CD14-positive monocyte (primary cell): ENCODE measurements around the gene CDC42BPB. TPM values are rescaled to one million over a fixed set of nuclear protein-coding genes. Genes with fewer than 3 reads are reported as not detected.

ENCODE experiments used
- DNase-seq, 3 donors: peaks; one replicate each; pipeline ENCODE4 v3.0.0-alpha.2; 2011 to 2022
- H2AFZ ChIP-seq: 2 replicates; pipeline ENCODE4 v1.6.0; 2012; ENCODE audit warnings: mild to moderate bottlenecking, low read depth, low read length, inconsistent platforms; ENCODE audit not compliant: insufficient read depth, poor library complexity, severe bottlenecking
- H3K27ac ChIP-seq, 2 donors: 1 replicate in 1 of 2; 2 replicates in 1 of 2; pipeline ENCODE4 v1.5.1; 2012 to 2013; ENCODE audit warnings: low read length in 2 of 2, control low read depth in 1 of 2, inconsistent platforms in 1 of 2, low read depth in 1 of 2, mild to moderate bottlenecking in 1 of 2
- H3K27me3 ChIP-seq, 2 donors: one replicate each; pipeline versions ENCODE4 v1.6.0 to v1.6.1; 2011 to 2013; ENCODE audit warnings: low read length in 2 of 2; ENCODE audit not compliant: control insufficient read depth in 2 of 2, insufficient read depth in 2 of 2
- H3K36me3 ChIP-seq, 2 donors: replicated peaks in 1 of 2; 1 replicate in 1 of 2; 2 replicates in 1 of 2; pipeline versions ENCODE4 v1.5.1 to v1.6.1; 2012 to 2013; ENCODE audit warnings: low read length in 2 of 2, control low read depth in 1 of 2, inconsistent platforms in 1 of 2, mild to moderate bottlenecking in 1 of 2; ENCODE audit not compliant: insufficient read depth in 2 of 2, control insufficient read depth in 1 of 2
- H3K4me1 ChIP-seq, 2 donors: 1 replicate in 1 of 2; 2 replicates in 1 of 2; pipeline versions ENCODE4 v1.5.1 to v1.6.1; 2012 to 2013; ENCODE audit warnings: low read length in 2 of 2, control low read depth in 1 of 2, inconsistent platforms in 1 of 2, mild to moderate bottlenecking in 1 of 2, moderate library complexity in 1 of 2; ENCODE audit not compliant: insufficient read depth in 2 of 2, control insufficient read depth in 1 of 2
- H3K4me2 ChIP-seq: replicated peaks from 2 replicates; pipeline ENCODE3; 2012; ENCODE audit warnings: low read length, moderate library complexity, mild to moderate bottlenecking; ENCODE audit not compliant: poor library complexity, severe bottlenecking; ENCODE audit errors: extremely low read depth
- H3K4me3 ChIP-seq, 3 experiments: fragments of 200-600 bp in 1 of 3; sonication (generic) in 1 of 3; replicated peaks in 1 of 3; 1 replicate in 2 of 3; 2 replicates in 1 of 3; pipeline ENCODE4 v1.5.1; 2011 to 2013; ENCODE audit warnings: low read length in 3 of 3, mild to moderate bottlenecking in 3 of 3, control low read depth in 2 of 3, low read depth in 2 of 3, inconsistent platforms in 1 of 3, moderate library complexity in 1 of 3
- H3K79me2 ChIP-seq: 2 replicates; pipeline ENCODE4 v1.6.0; 2012; ENCODE audit warnings: mild to moderate bottlenecking, control low read depth, inconsistent platforms, low read length, moderate library complexity; ENCODE audit not compliant: insufficient read depth
- H3K9ac ChIP-seq: 2 replicates; pipeline ENCODE4 v1.6.0; 2017; ENCODE audit warnings: low read length, mild to moderate bottlenecking; ENCODE audit not compliant: insufficient read depth, poor library complexity, severe bottlenecking
- H3K9me3 ChIP-seq, 2 donors: replicated peaks in 1 of 2; 1 replicate in 1 of 2; 2 replicates in 1 of 2; pipeline versions ENCODE4 v1.5.1 to v1.6.1; 2012 to 2013; ENCODE audit warnings: low read length in 2 of 2, control low read depth in 1 of 2; ENCODE audit not compliant: control insufficient read depth in 1 of 2, insufficient read depth in 1 of 2
- H4K20me1 ChIP-seq: 2 replicates; pipeline ENCODE4 v1.6.0; 2012; ENCODE audit warnings: mild to moderate bottlenecking, low read length, control low read depth, moderate library complexity; ENCODE audit not compliant: insufficient read depth
- H3K27ac Mint-ChIP-seq, 7 donors: one replicate each; pipeline ENCODE4 v1.8.0; 2020; ENCODE audit warnings: mild to moderate bottlenecking in 7 of 7, mixed read lengths in 7 of 7, moderate library complexity in 6 of 7, inconsistent platforms in 2 of 7
- H3K27me3 Mint-ChIP-seq, 3 donors: one replicate each; pipeline ENCODE4 v1.8.0; 2021 to 2022; ENCODE audit warnings: low read depth in 3 of 3, mild to moderate bottlenecking in 3 of 3, mixed read lengths in 3 of 3, moderate library complexity in 3 of 3, inconsistent platforms in 1 of 3
- H3K36me3 Mint-ChIP-seq, 2 donors: one replicate each; pipeline ENCODE4 v1.8.0; 2020; ENCODE audit warnings: mixed read lengths in 2 of 2, inconsistent platforms in 1 of 2, mild to moderate bottlenecking in 1 of 2
- H3K4me1 Mint-ChIP-seq: one replicate; pipeline ENCODE4 v1.8.0; 2020; ENCODE audit warnings: mild to moderate bottlenecking, mixed read lengths
- H3K4me3 Mint-ChIP-seq, 2 donors: one replicate each; pipeline ENCODE4 v1.8.0; 2020; ENCODE audit warnings: mild to moderate bottlenecking in 2 of 2, mixed read lengths in 2 of 2, moderate library complexity in 1 of 2
- H3K9me3 Mint-ChIP-seq, 7 donors: one replicate each; pipeline ENCODE4 v1.8.0; 2020 to 2022; ENCODE audit warnings: mixed read lengths in 7 of 7, mild to moderate bottlenecking in 6 of 7, moderate library complexity in 6 of 7, inconsistent platforms in 2 of 7
- CTCF ChIP-seq: fragments of 200-600 bp; IDR thresholded peaks from one replicate; pipeline ENCODE4 v1.8.0; 2022; ENCODE audit warnings: antibody characterized with exemption, mild to moderate bottlenecking
- WGBS: methylation state at CpG from one replicate; pipeline ENCODE4 v1.1.5; 2013; ENCODE audit warnings: missing lambda C conversion rate; ENCODE audit not compliant: insufficient coverage; 5-methylcytosine and 5-hydroxymethylcytosine counted together
- intact Hi-C, 2 donors: fragments of 100-400 bp; cut with micrococcal nuclease; formaldehyde crosslinking; loops; one replicate each; pipeline versions ENCODE4 v1.15.0 to v1.15.1; 2023
- polyA plus RNA-seq, 3 donors: library from polyadenylated mRNA; depleted of rRNA in 1 of 3; unstranded in 2 of 3; stranded (reverse) in 1 of 3; fragments of 300-500 nt in 2 of 3; fragments of >200 nt in 1 of 3; fragmentation: Illumina TruSeq in 2 of 3; gene quantifications; 1 replicate in 2 of 3; 2 replicates in 1 of 3; pipeline ENCODE4 v1.2.3, GENCODE V29; 2012 to 2021

The CDC42BPB gene
- polyA plus RNA-seq, 3 donors, result 0.25 to 19.0 (median 0.60) TPM

- H4K20me1 ChIP-seq, result peaks cover 93% of the 10 kb centered on the region
Measured at GRCh38 chr14:103016071-103016470, 41.3 kb downstream of the CDC42BPB start.

GRCh38 chr14:103015426-103015825 lies 41.9 kb downstream of the CDC42BPB start:
- no peaks in the 10 kb centered on the region for H3K9me3 ChIP-seq
- DNase-seq, result no peak
- Mint-ChIP-seq H3K9me3 (no peaks in the 10 kb centered on the region), H3K27ac (no peak overlapping the region), H3K36me3 (peaks cover 3 to 10% of the 10 kb centered on the region in 2 donors), H3K27me3 (peaks cover 0 to 5% (median 2%) of the 10 kb centered on the region in 3 donors), H3K4me3 (peak overlapping the region in 1 of 2 donors; percentile 81), H3K4me1 (peaks cover 31% of the 10 kb centered on the region)
- H3K4me2 ChIP-seq, result no peak overlapping the region
- no peak overlapping the region for H2AFZ ChIP-seq
- H3K27ac ChIP-seq, result no peak overlapping the region
- intact Hi-C loops, result no loop called here
- no peak for TF ChIP-seq CTCF
- WGBS, result 60% methylated on average over 1 of the region's 5 CpGs
- H3K27me3 ChIP-seq, result no peaks in the 10 kb centered on the region
- H3K4me1 ChIP-seq, result peaks cover 12 to 17% of the 10 kb centered on the region in 2 donors
- H4K20me1 ChIP-seq, result peaks cover 88% of the 10 kb centered on the region
- no peak overlapping the region for H3K4me3 ChIP-seq
- H3K36me3 ChIP-seq, result no peaks in the 10 kb centered on the region
- H3K9ac ChIP-seq, result no peak overlapping the region
- H3K79me2 ChIP-seq, result no peaks in the 10 kb centered on the region

More at GRCh38 chr14:103016071-103016470, 41.3 kb downstream of the CDC42BPB start:
- H3K4me3 Mint-ChIP-seq, result no peak overlapping the region
- H3K27me3 Mint-ChIP-seq, result peaks cover 0 to 5% (median 2%) of the 10 kb centered on the region in 3 donors
- Histone ChIP-seq H3K79me2 (no peaks in the 10 kb centered on the region), H3K36me3 (no peaks in the 10 kb centered on the region), H2AFZ (no peak overlapping the region), H3K4me2 (no peak overlapping the region), H3K9ac (no peak overlapping the region), H3K9me3 (no peaks in the 10 kb centered on the region), H3K27ac (no peak overlapping the region), H3K27me3 (no peaks in the 10 kb centered on the region), H3K4me1 (peaks cover 12 to 17% of the 10 kb centered on the region in 2 donors), H3K4me3 (no peak overlapping the region)
- peaks cover 34% of the 10 kb centered on the region for H3K4me1 Mint-ChIP-seq
- TF ChIP-seq CTCF, result no peak
- no peak overlapping the region for H3K27ac Mint-ChIP-seq
- peaks cover under 1 to 8% of the 10 kb centered on the region in 2 donors for H3K36me3 Mint-ChIP-seq
- no peaks in the 10 kb centered on the region for H3K9me3 Mint-ChIP-seq
- WGBS, result 82% methylated on average over 7 of the region's 9 CpGs
- intact Hi-C loops, result no loop called here
- DNase-seq, result no peak
